Measurements from ENCODE around the gene PRELP. TPM values are rescaled to one million over a fixed set of nuclear protein-coding genes. Genes with fewer than 3 reads are reported as not detected.
"Not testable (repeated sequence)": the region's sequence is repeated elsewhere in the genome, so short reads cannot be mapped to it uniquely, and the experiment has no call there.

Gene PRELP
- total RNA-seq, 1 experiment from 2014 or later: not detected

DNA sequence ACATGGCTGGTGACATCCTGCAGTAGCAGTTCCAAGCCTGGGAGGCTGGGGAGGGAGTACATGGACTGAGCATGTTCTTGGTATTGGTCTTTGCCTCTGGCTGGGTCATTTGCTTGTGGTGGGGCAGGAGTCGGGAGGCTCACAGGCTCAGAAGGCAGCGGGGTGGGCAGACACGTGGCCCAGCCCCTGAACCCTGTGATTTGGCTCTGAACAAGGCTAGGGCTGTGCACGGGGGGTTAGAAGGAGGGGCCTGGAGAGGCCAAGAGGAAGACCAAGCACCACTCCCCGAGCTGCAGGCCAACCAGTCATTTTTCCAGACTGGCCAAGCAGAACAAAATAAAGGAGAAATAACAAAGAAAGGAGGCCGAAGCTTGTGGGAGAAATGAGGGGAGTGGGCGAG, 9.7 kb upstream of the PRELP start:
- BruUV-seq (replicated peaks): no TSS peak
- no peak overlapping the region for H3K27ac ChIP-seq (ENCODE audit: low read length)
- intact Hi-C loops (cut with micrococcal nuclease; ENCODE audit: unreplicated experiment) (no loop called here), in situ Hi-C loops (cut with HindIII; ENCODE audit: low pct_unique_long_range_greater_than_20kb, low sequenced_read_pairs) (no loop called here)
- no peaks in the 10 kb centered on the region for H3K4me1 ChIP-seq (ENCODE audit: control insufficient read depth, insufficient read depth, low read length)
- ChIA-PET CTCF (no interaction called here), POLR2A (no interaction called here)
- no peaks in the 10 kb centered on the region for H3K9me3 ChIP-seq (ENCODE audit: control insufficient read depth, insufficient read depth, low read depth, low read length)
- no peak overlapping the region for H3K4me3 ChIP-seq (ENCODE audit: low read depth in 2 of 2, low read length in 2 of 2)
- DNase-seq (ENCODE audit: low read depth, low spot score) (no peak), ATAC-seq (no peak)
- H3K27me3 ChIP-seq (ENCODE audit: control insufficient read depth, insufficient read depth, low read length): peaks cover 3% of the 10 kb centered on the region
- no peaks in the 10 kb centered on the region for H3K36me3 ChIP-seq (ENCODE audit: control insufficient read depth, insufficient read depth, low read length)
- TF ChIP-seq TCF7L2 (IDR thresholded peaks at IDR 0.05; ENCODE audit: low read depth, low read length) (no peak), POLR2AphosphoS5 (IDR thresholded peaks at IDR 0.05; ENCODE audit: low read depth, low read length) (no peak), SIN3A (IDR thresholded peaks at IDR 0.05; ENCODE audit: borderline replicate concordance, insufficient read depth, low read depth, low read length) (no peak)
- TF ChIP-seq, protein P1, sequence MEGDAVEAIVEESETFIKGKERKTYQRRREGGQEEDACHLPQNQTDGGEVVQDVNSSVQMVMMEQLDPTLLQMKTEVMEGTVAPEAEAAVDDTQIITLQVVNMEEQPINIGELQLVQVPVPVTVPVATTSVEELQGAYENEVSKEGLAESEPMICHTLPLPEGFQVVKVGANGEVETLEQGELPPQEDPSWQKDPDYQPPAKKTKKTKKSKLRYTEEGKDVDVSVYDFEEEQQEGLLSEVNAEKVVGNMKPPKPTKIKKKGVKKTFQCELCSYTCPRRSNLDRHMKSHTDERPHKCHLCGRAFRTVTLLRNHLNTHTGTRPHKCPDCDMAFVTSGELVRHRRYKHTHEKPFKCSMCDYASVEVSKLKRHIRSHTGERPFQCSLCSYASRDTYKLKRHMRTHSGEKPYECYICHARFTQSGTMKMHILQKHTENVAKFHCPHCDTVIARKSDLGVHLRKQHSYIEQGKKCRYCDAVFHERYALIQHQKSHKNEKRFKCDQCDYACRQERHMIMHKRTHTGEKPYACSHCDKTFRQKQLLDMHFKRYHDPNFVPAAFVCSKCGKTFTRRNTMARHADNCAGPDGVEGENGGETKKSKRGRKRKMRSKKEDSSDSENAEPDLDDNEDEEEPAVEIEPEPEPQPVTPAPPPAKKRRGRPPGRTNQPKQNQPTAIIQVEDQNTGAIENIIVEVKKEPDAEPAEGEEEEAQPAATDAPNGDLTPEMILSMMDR (IDR thresholded peaks at IDR 0.05): no peak
- TF ChIP-seq, protein P2, sequence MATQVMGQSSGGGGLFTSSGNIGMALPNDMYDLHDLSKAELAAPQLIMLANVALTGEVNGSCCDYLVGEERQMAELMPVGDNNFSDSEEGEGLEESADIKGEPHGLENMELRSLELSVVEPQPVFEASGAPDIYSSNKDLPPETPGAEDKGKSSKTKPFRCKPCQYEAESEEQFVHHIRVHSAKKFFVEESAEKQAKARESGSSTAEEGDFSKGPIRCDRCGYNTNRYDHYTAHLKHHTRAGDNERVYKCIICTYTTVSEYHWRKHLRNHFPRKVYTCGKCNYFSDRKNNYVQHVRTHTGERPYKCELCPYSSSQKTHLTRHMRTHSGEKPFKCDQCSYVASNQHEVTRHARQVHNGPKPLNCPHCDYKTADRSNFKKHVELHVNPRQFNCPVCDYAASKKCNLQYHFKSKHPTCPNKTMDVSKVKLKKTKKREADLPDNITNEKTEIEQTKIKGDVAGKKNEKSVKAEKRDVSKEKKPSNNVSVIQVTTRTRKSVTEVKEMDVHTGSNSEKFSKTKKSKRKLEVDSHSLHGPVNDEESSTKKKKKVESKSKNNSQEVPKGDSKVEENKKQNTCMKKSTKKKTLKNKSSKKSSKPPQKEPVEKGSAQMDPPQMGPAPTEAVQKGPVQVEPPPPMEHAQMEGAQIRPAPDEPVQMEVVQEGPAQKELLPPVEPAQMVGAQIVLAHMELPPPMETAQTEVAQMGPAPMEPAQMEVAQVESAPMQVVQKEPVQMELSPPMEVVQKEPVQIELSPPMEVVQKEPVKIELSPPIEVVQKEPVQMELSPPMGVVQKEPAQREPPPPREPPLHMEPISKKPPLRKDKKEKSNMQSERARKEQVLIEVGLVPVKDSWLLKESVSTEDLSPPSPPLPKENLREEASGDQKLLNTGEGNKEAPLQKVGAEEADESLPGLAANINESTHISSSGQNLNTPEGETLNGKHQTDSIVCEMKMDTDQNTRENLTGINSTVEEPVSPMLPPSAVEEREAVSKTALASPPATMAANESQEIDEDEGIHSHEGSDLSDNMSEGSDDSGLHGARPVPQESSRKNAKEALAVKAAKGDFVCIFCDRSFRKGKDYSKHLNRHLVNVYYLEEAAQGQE (IDR thresholded peaks at IDR 0.05; ENCODE audit: insufficient read depth in 1 of 2, low read depth in 2 of 2, low read length in 1 of 2): no peak

DNA sequence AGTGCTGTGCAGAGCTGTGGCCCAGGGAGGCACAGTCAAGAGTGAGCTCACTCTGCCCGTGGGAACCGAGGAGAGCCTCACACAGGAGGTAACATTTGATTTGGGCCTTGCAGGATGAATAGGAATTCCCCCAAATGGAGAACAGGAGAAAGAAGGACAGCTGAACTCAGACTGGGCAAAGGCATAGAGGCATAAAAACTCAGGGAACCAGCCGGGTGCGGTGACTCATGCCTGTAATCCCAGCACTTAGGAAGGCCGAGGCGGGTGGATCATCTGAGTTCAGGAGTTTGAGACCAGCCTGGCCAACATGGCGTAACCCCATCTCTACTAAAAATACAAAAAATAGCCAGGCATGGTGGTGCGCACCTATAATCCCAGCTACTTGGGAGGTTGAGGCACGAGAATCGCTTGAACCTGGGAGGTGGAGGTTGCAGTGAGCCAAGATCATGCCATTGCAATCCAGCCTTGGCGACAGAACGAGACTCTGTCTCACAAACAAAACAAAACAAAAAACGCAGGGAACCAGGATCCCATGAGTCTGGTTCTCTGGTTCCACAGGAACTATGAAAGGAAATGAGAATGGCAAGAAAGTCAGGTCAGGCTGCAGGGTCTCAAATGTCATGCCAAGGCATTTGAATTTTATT, 8.6 kb upstream of the PRELP start:
- intact Hi-C loops (cut with micrococcal nuclease; ENCODE audit: unreplicated experiment); POLR2A ChIA-PET; H3K36me3 ChIP-seq (ENCODE audit: control insufficient read depth, insufficient read depth, low read length): not testable (repeated sequence)

DNA sequence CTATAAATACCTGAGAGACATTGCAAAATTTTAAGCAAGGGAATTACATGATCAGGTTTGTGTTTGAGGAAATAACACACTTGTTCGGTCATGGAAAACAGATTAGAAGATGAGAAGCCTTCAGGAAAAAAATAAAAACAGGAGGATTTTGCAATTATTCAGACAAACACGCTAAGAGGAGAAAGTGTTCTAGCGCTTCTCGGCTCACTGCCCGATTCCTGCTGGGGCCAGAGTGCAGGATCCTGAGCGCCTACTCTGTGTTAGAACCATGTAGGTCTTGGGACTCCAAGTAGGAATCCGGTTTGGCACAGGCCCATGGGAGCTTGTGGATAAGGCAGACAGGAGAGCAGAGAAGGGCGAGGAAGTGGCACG, 8.1 kb upstream of the PRELP start:
- ChIA-PET CTCF (no interaction called here), POLR2A (no interaction called here)
- intact Hi-C loops (cut with micrococcal nuclease; ENCODE audit: unreplicated experiment) (no loop called here), in situ Hi-C loops (cut with HindIII; ENCODE audit: low pct_unique_long_range_greater_than_20kb, low sequenced_read_pairs) (no loop called here)
- Histone ChIP-seq H3K9me3 (ENCODE audit: control insufficient read depth, insufficient read depth, low read depth, low read length) (no peaks in the 10 kb centered on the region), H3K4me3 (ENCODE audit: low read depth in 2 of 2, low read length in 2 of 2) (no peak overlapping the region), H3K4me1 (ENCODE audit: control insufficient read depth, insufficient read depth, low read length) (no peaks in the 10 kb centered on the region), H3K27me3 (ENCODE audit: control insufficient read depth, insufficient read depth, low read length) (peaks cover 7% of the 10 kb centered on the region), H3K36me3 (ENCODE audit: control insufficient read depth, insufficient read depth, low read length) (no peaks in the 10 kb centered on the region), H3K27ac (ENCODE audit: low read length) (no peak overlapping the region)
- no peak for TF ChIP-seq POLR2AphosphoS5 (IDR thresholded peaks at IDR 0.05; ENCODE audit: low read depth, low read length)
- TF ChIP-seq, protein P2 (IDR thresholded peaks at IDR 0.05; ENCODE audit: insufficient read depth in 1 of 2, low read depth in 2 of 2, low read length in 1 of 2): no peak
- TF ChIP-seq, protein P1 (IDR thresholded peaks at IDR 0.05): no peak
- TF ChIP-seq SIN3A (IDR thresholded peaks at IDR 0.05; ENCODE audit: borderline replicate concordance, insufficient read depth, low read depth, low read length): no peak
- TF ChIP-seq TCF7L2 (IDR thresholded peaks at IDR 0.05; ENCODE audit: low read depth, low read length): no peak
- ATAC-seq (no peak), DNase-seq (ENCODE audit: low read depth, low spot score) (no peak)
- BruUV-seq (replicated peaks): no TSS peak

More for the DNA sequence above, 8.6 kb upstream of the PRELP start:
- H3K4me1 ChIP-seq (ENCODE audit: control insufficient read depth, insufficient read depth, low read length); ATAC-seq; BruUV-seq (replicated peaks); CTCF ChIA-PET; H3K9me3 ChIP-seq (ENCODE audit: control insufficient read depth, insufficient read depth, low read depth, low read length); H3K4me3 ChIP-seq (ENCODE audit: low read depth in 2 of 2, low read length in 2 of 2); DNase-seq (ENCODE audit: low read depth, low spot score); H3K27ac ChIP-seq (ENCODE audit: low read length); H3K27me3 ChIP-seq (ENCODE audit: control insufficient read depth, insufficient read depth, low read length); in situ Hi-C loops (cut with HindIII; ENCODE audit: low pct_unique_long_range_greater_than_20kb, low sequenced_read_pairs): not testable (repeated sequence)
